Measurements from ENCODE around the gene CRTC2. TPM values are rescaled to one million over a fixed set of nuclear protein-coding genes. Genes with fewer than 3 reads are reported as not detected.

CRTC2 gene
- total RNA-seq, 1 experiment from 2014 or later, result 33.8 TPM

GRCh38 chr1:153934746-153935145 lies 23.7 kb downstream of the CRTC2 start:
- H3K4me2 ChIP-seq (ENCODE audit: low read length), result no peak overlapping the region
- no peaks in the 10 kb centered on the region for H3K27me3 ChIP-seq (ENCODE audit: insufficient read depth, low read length)
- ATAC-seq, result no peak
- no peak overlapping the region for H3K27ac ChIP-seq (ENCODE audit: low read depth, low read length)
- no peak for DNase-seq (ENCODE audit: low read depth, low spot score)
- no peak overlapping the region for H3K4me3 ChIP-seq (replicated peaks in 1 of 2; ENCODE audit: low read depth in 1 of 2, low read length in 2 of 2)
- ChIA-PET CTCF (no interaction called here), POLR2A (no interaction called here), RAD21 (ENCODE audit: low non-redundant PET in 1 of 2, low total read pairs in 2 of 2, uncharacterized antibody in 2 of 2, unreplicated experiment in 2 of 2) (no interaction called here)
- H3K9ac ChIP-seq (ENCODE audit: low read length), result no peak overlapping the region
- no peaks in the 10 kb centered on the region for H3K9me2 ChIP-seq (ENCODE audit: insufficient read depth)
- no peaks in the 10 kb centered on the region for H3K9me3 ChIP-seq (ENCODE audit: control insufficient read depth in 1 of 2, insufficient read depth in 1 of 2, low read depth in 1 of 2, low read length in 2 of 2)
- TF ChIP-seq YY1 (IDR thresholded peaks at IDR 0.05; ENCODE audit: extremely low read depth, insufficient replicate concordance, low read depth, low read length), result no peak
- no peak for TF ChIP-seq CBX3 (IDR thresholded peaks at IDR 0.05; ENCODE audit: low read depth)
- TF ChIP-seq EGR1 (IDR thresholded peaks at IDR 0.05; ENCODE audit: low read depth), result no peak
- no peak for TF ChIP-seq JUND (IDR thresholded peaks at IDR 0.05)
- no peak for TF ChIP-seq CEBPB (IDR thresholded peaks at IDR 0.05; ENCODE audit: low read depth)
- no peak for TF ChIP-seq POLR2AphosphoS5 (IDR thresholded peaks at IDR 0.05; ENCODE audit: low read depth, low read length)
- no peak for TF ChIP-seq ELF1 (IDR thresholded peaks at IDR 0.05; ENCODE audit: borderline replicate concordance, low read depth)
- no peak for TF ChIP-seq RAD21 (IDR thresholded peaks at IDR 0.05; ENCODE audit: low read depth)
- no peak for TF ChIP-seq ZBTB33 (IDR thresholded peaks at IDR 0.05; ENCODE audit: extremely low read depth, insufficient replicate concordance, low read length)
- TF ChIP-seq SRF (IDR thresholded peaks at IDR 0.05; ENCODE audit: low read depth), result no peak
- no peak for TF ChIP-seq ZFX (IDR thresholded peaks at IDR 0.05)
- TF ChIP-seq EZH2phosphoT487 (IDR thresholded peaks at IDR 0.05; ENCODE audit: borderline replicate concordance), result no peak
- no peak for TF ChIP-seq FOSL1 (IDR thresholded peaks at IDR 0.05; ENCODE audit: low read depth)
- TF ChIP-seq CTCF (IDR thresholded peaks at IDR 0.05 in 2 of 3, conservative IDR thresholded peaks at IDR 0.05 in 1 of 3; ENCODE audit: borderline replicate concordance in 1 of 3, insufficient read depth in 1 of 3, low read depth in 2 of 3, low read length in 2 of 3), result no peak
- TF ChIP-seq REST (IDR thresholded peaks at IDR 0.05; ENCODE audit: low read depth), result no peak
- TF ChIP-seq SIN3A (IDR thresholded peaks at IDR 0.05; ENCODE audit: low read depth), result no peak
- no peak for TF ChIP-seq EZH2 (IDR thresholded peaks at IDR 0.05)
- TF ChIP-seq SP1 (IDR thresholded peaks at IDR 0.05; ENCODE audit: low read depth), result no peak
- peaks cover 13 to 27% of the 10 kb centered on the region in 2 experiments; a peak in 3 of 4 replicates for H3K36me3 ChIP-seq (ENCODE audit: control insufficient read depth in 1 of 2, insufficient read depth in 2 of 2, low read length in 2 of 2)
- no peaks in the 10 kb centered on the region for H3K79me2 ChIP-seq (ENCODE audit: insufficient read depth, low read length)
- no TSS peak for BruUV-seq (replicated peaks)
- H2AFZ ChIP-seq (ENCODE audit: low read depth, low read length, poor library complexity, severe bottlenecking), result no peak overlapping the region
- H3K4me1 ChIP-seq (ENCODE audit: control insufficient read depth in 1 of 2, insufficient read depth in 2 of 2, low read length in 2 of 2), result no peaks in the 10 kb centered on the region
- intact Hi-C loops (cut with micrococcal nuclease), result no loop called here
- no peaks in the 10 kb centered on the region for H4K20me1 ChIP-seq (ENCODE audit: insufficient read depth)
